Renal cortex interstitium (tissue), 11 donors: ENCODE results near the gene RPS8. TPM values are rescaled to one million over a fixed set of nuclear protein-coding genes. Genes with fewer than 3 reads are reported as not detected.
A peak's percentile ranks its signal among the peaks of the same experiment; 100 is the strongest.
"Not testable (repeated sequence)": the region's sequence is repeated elsewhere in the genome, so short reads cannot be mapped to it uniquely, and the experiment has no call there.

Experiments
- DNase-seq, 11 donors: peaks; one replicate each; pipeline ENCODE4 v3.0.0-alpha.2; 2013; ENCODE audit warnings: low read depth in 9 of 11, low spot score in 4 of 11; ENCODE audit errors: extremely low read depth in 1 of 11
- polyA plus RNA-seq, 3 donors: library from polyadenylated mRNA; unstranded; fragments of 120-200 nt; gene quantifications; one replicate each; pipeline ENCODE4 v1.2.1, GENCODE V29; 2013; ENCODE audit not compliant: insufficient read length in 3 of 3

The RPS8 gene
- polyA plus RNA-seq, 3 donors, result 2,233 to 2,482 (median 2,364) TPM

GRCh38 chr1:44807364-44808062 is 32.2 kb downstream of the RPS8 start:
- DNase-seq, result peak in 9 of 11 donors; percentile 83 to 93 (median 89)

GRCh38 chr1:44808063-44808937 is 33.0 kb downstream of the RPS8 start, which contains the start of gene BTBD19:
BTBD19 (plus strand) TSS chr1:44808523; CDS start chr1:44808821, 298 bp downstream.
- peak in 8 of 11 donors; percentile 74 to 90 (median 86) for DNase-seq

- DNase-seq, result no peak
Observed at GRCh38 chr1:44808938-44809917, 33.9 kb downstream of the RPS8 start.

- DNase-seq, result no peak
Observed at GRCh38 chr1:44810101-44810761, 34.9 kb downstream of the RPS8 start.

GRCh38 chr1:44810762-44811105 is 35.4 kb downstream of the RPS8 start:
- DNase-seq, result not testable (repeated sequence)

GRCh38 chr1:44811234-44811633 is 35.9 kb downstream of the RPS8 start:
- no peak for DNase-seq

GRCh38 chr1:44812822-44813543 is 37.6 kb downstream of the RPS8 start:
- peak in 1 of 11 donors; percentile 20 for DNase-seq

GRCh38 chr1:44815926-44816325 is 40.6 kb downstream of the RPS8 start:
- DNase-seq, result not testable (repeated sequence)

- no peak for DNase-seq
Observed at GRCh38 chr1:44817307-44817706, 42.0 kb downstream of the RPS8 start.

- DNase-seq, result no peak
Observed at GRCh38 chr1:44817771-44818495, 42.6 kb downstream of the RPS8 start.

GRCh38 chr1:44819196-44819607 is 43.9 kb downstream of the RPS8 start:
- no peak for DNase-seq

GRCh38 chr1:44819608-44820327 is 44.4 kb downstream of the RPS8 start:
- DNase-seq, result peak in 7 of 11 donors; percentile 67 to 84 (median 79)

GRCh38 chr1:44820328-44821239 is 45.2 kb downstream of the RPS8 start:
- DNase-seq, result no peak

- no peak for DNase-seq
Observed at GRCh38 chr1:44821240-44821715, 45.9 kb downstream of the RPS8 start.

- no peak for DNase-seq
Observed at GRCh38 chr1:44822131-44822701, 46.9 kb downstream of the RPS8 start.
